Fibroblast of villous mesenchyme (primary cell): ENCODE results near the gene UBR3. TPM values are rescaled to one million over a fixed set of nuclear protein-coding genes. Genes with fewer than 3 reads are reported as not detected.

ENCODE experiments used
- DNase-seq: peaks from one replicate; pipeline ENCODE4 v3.0.0-alpha.2; 2010; ENCODE audit warnings: low read depth
- H3K4me3 ChIP-seq: 2 replicates; pipeline ENCODE4 v1.5.1; 2011; ENCODE audit warnings: low read depth, mild to moderate bottlenecking, low read length
- total RNA-seq: library from RNA; depleted of rRNA; stranded (reverse); fragments of >200 nt; gene quantifications from 2 replicates; pipeline ENCODE4 v1.2.3, GENCODE V29; 2012
- TF ChIP-seq, protein P1 (sequence below): IDR thresholded peaks from 2 replicates; pipeline ENCODE4 v1.5.1; 2012; ENCODE audit warnings: low read depth, mild to moderate bottlenecking, low read length; ENCODE audit not compliant: insufficient read depth

Gene UBR3
- total RNA-seq, 1 donor = 56.1 TPM

DNA sequence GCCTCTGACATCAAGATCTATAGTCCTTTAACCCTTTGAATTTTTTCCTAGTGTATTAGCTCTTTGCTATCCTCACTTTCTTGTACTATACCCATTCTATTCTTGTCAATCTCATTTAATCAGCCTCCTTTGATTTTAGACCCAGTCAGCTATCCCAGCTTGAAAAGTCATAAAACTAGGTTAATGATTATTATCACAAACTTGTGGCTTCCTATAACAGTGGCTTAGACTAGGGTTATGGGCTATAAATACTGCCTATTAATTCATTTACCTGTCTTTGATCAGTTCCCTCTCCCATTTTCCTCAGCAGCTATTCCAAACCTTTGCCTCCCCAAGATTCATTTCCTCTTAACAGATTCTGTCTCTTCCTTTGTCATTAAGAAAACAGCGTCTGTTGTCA is 174.8 kb downstream of the UBR3 start:
- H3K4me3 ChIP-seq = no peak overlapping the region
- DNase-seq = no peak
- TF ChIP-seq, protein P1, sequence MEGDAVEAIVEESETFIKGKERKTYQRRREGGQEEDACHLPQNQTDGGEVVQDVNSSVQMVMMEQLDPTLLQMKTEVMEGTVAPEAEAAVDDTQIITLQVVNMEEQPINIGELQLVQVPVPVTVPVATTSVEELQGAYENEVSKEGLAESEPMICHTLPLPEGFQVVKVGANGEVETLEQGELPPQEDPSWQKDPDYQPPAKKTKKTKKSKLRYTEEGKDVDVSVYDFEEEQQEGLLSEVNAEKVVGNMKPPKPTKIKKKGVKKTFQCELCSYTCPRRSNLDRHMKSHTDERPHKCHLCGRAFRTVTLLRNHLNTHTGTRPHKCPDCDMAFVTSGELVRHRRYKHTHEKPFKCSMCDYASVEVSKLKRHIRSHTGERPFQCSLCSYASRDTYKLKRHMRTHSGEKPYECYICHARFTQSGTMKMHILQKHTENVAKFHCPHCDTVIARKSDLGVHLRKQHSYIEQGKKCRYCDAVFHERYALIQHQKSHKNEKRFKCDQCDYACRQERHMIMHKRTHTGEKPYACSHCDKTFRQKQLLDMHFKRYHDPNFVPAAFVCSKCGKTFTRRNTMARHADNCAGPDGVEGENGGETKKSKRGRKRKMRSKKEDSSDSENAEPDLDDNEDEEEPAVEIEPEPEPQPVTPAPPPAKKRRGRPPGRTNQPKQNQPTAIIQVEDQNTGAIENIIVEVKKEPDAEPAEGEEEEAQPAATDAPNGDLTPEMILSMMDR = no peak

DNA sequence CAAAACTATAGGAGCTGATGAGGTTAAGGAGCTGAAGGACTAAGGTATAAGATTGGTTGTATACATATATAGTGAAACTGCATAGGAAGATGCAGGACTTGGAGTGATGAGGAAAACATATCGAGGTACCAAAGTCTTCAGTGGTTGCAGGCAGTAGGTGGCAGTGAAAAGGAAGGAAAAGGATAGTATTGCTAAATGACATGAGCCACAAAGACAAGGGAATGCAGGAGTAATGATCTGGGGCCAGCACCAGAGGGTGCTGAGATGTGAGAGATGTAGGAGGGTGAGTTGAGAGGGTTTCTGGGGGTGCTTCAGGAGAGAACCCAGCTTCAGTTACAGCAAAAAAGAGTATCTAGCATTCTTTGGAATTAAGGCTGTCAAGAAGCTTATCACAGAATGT is 178.4 kb downstream of the UBR3 start:
- no peak for DNase-seq
- TF ChIP-seq, protein P1 = no peak
- no peak overlapping the region for H3K4me3 ChIP-seq

GRCh38 chr2:170006587-170007325 is 179.5 kb downstream of the UBR3 start:
- no peak overlapping the region for H3K4me3 ChIP-seq
- TF ChIP-seq, protein P1 = no peak
- peak; percentile 66 for DNase-seq

GRCh38 chr2:170009209-170009608 is 182.0 kb downstream of the UBR3 start:
- DNase-seq = no peak
- H3K4me3 ChIP-seq = no peak overlapping the region
- TF ChIP-seq, protein P1 = no peak

GRCh38 chr2:170012773-170013172 is 185.5 kb downstream of the UBR3 start:
- TF ChIP-seq, protein P1 = peak; percentile 4
- no peak overlapping the region for H3K4me3 ChIP-seq
- DNase-seq = no peak

- no peak overlapping the region for H3K4me3 ChIP-seq
- DNase-seq = peak; percentile 53
- TF ChIP-seq, protein P1 = no peak
Observed at GRCh38 chr2:170013802-170014551, 186.7 kb downstream of the UBR3 start.

DNA sequence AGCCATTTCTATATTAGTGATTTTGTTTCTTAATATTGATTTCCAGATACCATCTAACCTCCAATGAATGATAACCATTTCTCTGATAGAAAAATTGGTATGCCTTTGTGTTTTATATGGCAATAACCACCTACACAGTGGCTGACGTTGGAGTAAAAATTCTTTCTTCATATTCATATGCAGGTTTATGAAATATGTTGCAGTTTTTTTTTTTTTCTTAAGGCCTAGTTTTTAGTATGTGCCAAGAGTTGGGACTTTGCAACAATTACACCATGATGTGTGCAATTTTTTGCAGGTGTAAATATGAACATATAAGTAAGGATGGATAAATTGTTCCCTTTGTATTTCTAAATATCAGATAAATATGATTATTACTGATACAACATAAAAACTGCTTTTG is 187.5 kb downstream of the UBR3 start:
- TF ChIP-seq, protein P1 = no peak
- no peak overlapping the region for H3K4me3 ChIP-seq
- no peak for DNase-seq
